Adipose tissue (tissue), 3 donors: ENCODE results near the gene NUDC. TPM values are rescaled to one million over a fixed set of nuclear protein-coding genes. Genes with fewer than 3 reads are reported as not detected.
"Not testable (repeated sequence)": the region's sequence is repeated elsewhere in the genome, so short reads cannot be mapped to it uniquely, and the experiment has no call there.

ENCODE experiments used
- H3K27ac ChIP-seq: one replicate; pipeline ENCODE4 v1.5.1; 2013; ENCODE audit warnings: low read depth, low read length
- WGBS, 3 donors: extraction: QIAGEN DNeasy Blood & Tissue Kit; methylation state at CpG; one replicate each; pipeline ENCODE4 v1.1.7; 2013; 5-methylcytosine and 5-hydroxymethylcytosine counted together
- polyA plus RNA-seq, 3 donors: library from polyadenylated mRNA; stranded (reverse); fragments of 200-250 nt; gene quantifications; one replicate each; pipeline ENCODE4 v1.2.3, GENCODE V29; 2013
- donor health status: healthy with polysubstance abuse.
- donor health status: Bipolar disorder and iron deficiency.
- donor health status: healthy.

NUDC gene
- 10 to 100 TPM; 36.1 to 49.8 (median 45.1) TPM for polyA plus RNA-seq

GRCh38 chr1:26921540-26922430 lies at the start of gene NUDC:
NUDC (plus strand) TSS chr1:26921743; CDS start chr1:26921849, 106 bp downstream.
- H3K27ac ChIP-seq: no peak within 1 kb of the TSS
- WGBS, 3 donors: 0 to 1% (median 1%) methylated on average over 77 to 83 of the region's 83 CpGs

- 65 to 77% (median 68%) methylated on average over 2 of the region's 2 CpGs for WGBS, 3 donors
- H3K27ac ChIP-seq: not testable (repeated sequence)
Measured at GRCh38 chr1:26873097-26873496, 48.4 kb upstream of the NUDC start.

- 65 to 79% (median 75%) methylated on average over 4 of the region's 4 CpGs for WGBS, 3 donors
- H3K27ac ChIP-seq: no peak overlapping the region
Measured at GRCh38 chr1:26874896-26875295, 46.6 kb upstream of the NUDC start.

- 62 to 79% (median 72%) methylated on average over 2 of the region's 2 CpGs for WGBS, 3 donors
- no peak overlapping the region for H3K27ac ChIP-seq
Measured at GRCh38 chr1:26877326-26877725, 44.2 kb upstream of the NUDC start.

- WGBS, 3 donors: 91 to 95% (median 93%) methylated on average over 4 of the region's 4 CpGs
- H3K27ac ChIP-seq: no peak overlapping the region
Measured at GRCh38 chr1:26879793-26880192, 41.8 kb upstream of the NUDC start.

GRCh38 chr1:26881611-26882010 lies 39.9 kb upstream of the NUDC start:
- not testable (repeated sequence) for H3K27ac ChIP-seq
- 80 to 90% (median 87%) methylated on average over 6 of the region's 6 CpGs for WGBS, 3 donors

- no peak overlapping the region for H3K27ac ChIP-seq
- WGBS, 3 donors: 86 to 91% (median 88%) methylated on average over 5 of the region's 5 CpGs
Measured at GRCh38 chr1:26882696-26883463, 38.7 kb upstream of the NUDC start.

- 62 to 79% (median 74%) methylated on average over 1 of the region's 1 CpG for WGBS, 3 donors
- no peak overlapping the region for H3K27ac ChIP-seq
Measured at GRCh38 chr1:26887125-26887524, 34.4 kb upstream of the NUDC start.

GRCh38 chr1:26888231-26888630 lies 33.3 kb upstream of the NUDC start:
- 91 to 100% (median 100%) methylated on average over 1 of the region's 1 CpG for WGBS, 3 donors
- no peak overlapping the region for H3K27ac ChIP-seq

- 1% methylated on average over 78 to 89 of the region's 89 CpGs for WGBS, 3 donors
- H3K27ac ChIP-seq: peak within 1 kb of the TSS; percentile 88
Measured at GRCh38 chr1:26889551-26890466, 31.7 kb upstream of the NUDC start, which contains the start of gene GPN2. GPN2 (minus strand) TSS chr1:26890283; CDS start chr1:26890096, 187 bp downstream.

GRCh38 chr1:26890467-26890796 lies 31.1 kb upstream of the NUDC start:
- H3K27ac ChIP-seq: peak overlapping the region; percentile 26
- WGBS, 3 donors: 0 to 3% (median 3%) methylated on average over 12 of the region's 12 CpGs

GRCh38 chr1:26894263-26894662 lies 27.3 kb upstream of the NUDC start:
- no peak overlapping the region for H3K27ac ChIP-seq
- WGBS, 3 donors: 92 to 95% (median 92%) methylated on average over 13 of the region's 13 CpGs

GRCh38 chr1:26897351-26897750 lies 24.2 kb upstream of the NUDC start:
- no peak overlapping the region for H3K27ac ChIP-seq
- WGBS, 3 donors: 91 to 94% (median 93%) methylated on average over 9 of the region's 9 CpGs

- WGBS, 3 donors: 0% methylated on average over 50 of the region's 50 CpGs
- peak within 1 kb of the TSS; percentile 51 for H3K27ac ChIP-seq
Measured at GRCh38 chr1:26900001-26900814, 21.3 kb upstream of the NUDC start, which contains the start of gene GPATCH3. GPATCH3 (minus strand) TSS chr1:26900467; CDS start chr1:26900442, 25 bp downstream.

GRCh38 chr1:26900815-26901511 lies 20.6 kb upstream of the NUDC start:
- H3K27ac ChIP-seq: no peak overlapping the region
- WGBS, 3 donors: 50 to 68% (median 54%) methylated on average over 13 to 17 of the region's 18 CpGs

- WGBS, 3 donors: 42 to 72% (median 58%) methylated on average over 6 of the region's 6 CpGs
- no peak overlapping the region for H3K27ac ChIP-seq
Measured at GRCh38 chr1:26907071-26907917, 14.2 kb upstream of the NUDC start.
